HL-60 (cell line): Measurements from ENCODE around the gene GALK2.

Source experiments
- DNase-seq, 2 experiments: peaks; one replicate each; pipeline ENCODE4 v3.0.0-alpha.2; 2010 to 2020; ENCODE audit warnings: low read depth in 1 of 2, low spot score in 1 of 2
- H3K27ac ChIP-seq: fragments of 250-450 bp; sonication (Bioruptor Pico); replicated peaks from 2 replicates; pipeline ENCODE4 v1.5.1; 2020; ENCODE audit warnings: mild to moderate bottlenecking, moderate library complexity
- H3K27me3 ChIP-seq: fragments of 250-450 bp; sonication (Bioruptor Pico); 2 replicates; pipeline ENCODE4 v1.5.1; 2021; ENCODE audit warnings: mild to moderate bottlenecking, moderate library complexity; ENCODE audit not compliant: insufficient read depth, poor library complexity, severe bottlenecking
- H3K4me3 ChIP-seq: replicated peaks from 2 replicates; pipeline ENCODE4 v1.5.1; 2011; ENCODE audit warnings: mild to moderate bottlenecking, control low read depth, low read length; ENCODE audit not compliant: insufficient read depth
- GABPA ChIP-seq: IDR thresholded peaks from 2 replicates; pipeline ENCODE4 v1.6.1; 2012; ENCODE audit warnings: low read depth
- POLR2AphosphoS5 ChIP-seq: IDR thresholded peaks from 2 replicates; pipeline ENCODE4 v1.6.1; 2012; ENCODE audit warnings: low read depth
- SPI1 ChIP-seq: IDR thresholded peaks from 2 replicates; pipeline ENCODE4 v1.6.1; 2012; ENCODE audit warnings: low read depth, mild to moderate bottlenecking, borderline replicate concordance
- TF ChIP-seq, protein P1 (sequence below): IDR thresholded peaks from one replicate; pipeline ENCODE4 v1.5.1; 2011; ENCODE audit warnings: low read length, control low read depth, inconsistent platforms; ENCODE audit not compliant: insufficient read depth
- TF ChIP-seq, protein P2 (sequence below): IDR thresholded peaks from 2 replicates; pipeline ENCODE4 v1.6.1; 2012; ENCODE audit warnings: low read depth; ENCODE audit not compliant: insufficient replicate concordance

GALK2 gene

DNA sequence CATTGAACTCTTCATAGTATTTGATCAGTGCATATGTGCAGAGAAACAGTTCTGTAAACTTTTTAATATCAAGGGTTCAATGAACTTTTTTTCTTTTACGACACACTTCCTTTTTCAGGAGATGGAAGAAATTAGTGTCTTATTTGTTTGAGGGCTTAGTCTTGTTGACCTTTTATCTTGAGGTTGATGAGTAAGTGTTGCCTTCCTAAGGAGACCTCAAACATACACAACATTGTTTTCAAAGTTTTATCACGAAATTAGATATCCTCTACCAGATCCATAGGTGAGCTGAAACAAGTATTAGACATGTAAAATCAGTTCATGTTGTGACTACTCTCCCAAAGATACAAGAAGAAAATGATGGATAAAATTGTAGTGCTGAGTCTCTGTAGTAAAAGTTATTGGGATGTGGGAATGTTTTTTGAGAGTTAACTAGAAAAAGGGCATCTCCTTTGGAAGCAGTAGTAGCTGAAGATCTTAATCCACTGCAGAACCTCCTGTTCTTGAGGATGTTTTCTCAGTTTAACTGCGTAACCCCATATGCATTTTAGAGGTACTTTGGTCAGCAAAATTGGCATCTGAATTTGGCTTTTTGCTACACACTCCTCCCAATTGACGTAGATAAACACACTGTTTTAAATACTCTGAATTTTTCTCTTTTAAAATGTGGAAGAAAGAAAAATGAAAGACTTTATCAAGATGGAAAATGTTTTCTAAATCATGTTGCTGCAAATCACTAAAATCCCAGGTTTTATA lies 116.8 kb downstream of the GALK2 start:
- DNase-seq: no peak
- Histone ChIP-seq H3K27me3 (no peaks in the 10 kb centered on the region), H3K27ac (no peak overlapping the region), H3K4me3 (no peak overlapping the region)
- TF ChIP-seq SPI1: no peak
- TF ChIP-seq, protein P1, sequence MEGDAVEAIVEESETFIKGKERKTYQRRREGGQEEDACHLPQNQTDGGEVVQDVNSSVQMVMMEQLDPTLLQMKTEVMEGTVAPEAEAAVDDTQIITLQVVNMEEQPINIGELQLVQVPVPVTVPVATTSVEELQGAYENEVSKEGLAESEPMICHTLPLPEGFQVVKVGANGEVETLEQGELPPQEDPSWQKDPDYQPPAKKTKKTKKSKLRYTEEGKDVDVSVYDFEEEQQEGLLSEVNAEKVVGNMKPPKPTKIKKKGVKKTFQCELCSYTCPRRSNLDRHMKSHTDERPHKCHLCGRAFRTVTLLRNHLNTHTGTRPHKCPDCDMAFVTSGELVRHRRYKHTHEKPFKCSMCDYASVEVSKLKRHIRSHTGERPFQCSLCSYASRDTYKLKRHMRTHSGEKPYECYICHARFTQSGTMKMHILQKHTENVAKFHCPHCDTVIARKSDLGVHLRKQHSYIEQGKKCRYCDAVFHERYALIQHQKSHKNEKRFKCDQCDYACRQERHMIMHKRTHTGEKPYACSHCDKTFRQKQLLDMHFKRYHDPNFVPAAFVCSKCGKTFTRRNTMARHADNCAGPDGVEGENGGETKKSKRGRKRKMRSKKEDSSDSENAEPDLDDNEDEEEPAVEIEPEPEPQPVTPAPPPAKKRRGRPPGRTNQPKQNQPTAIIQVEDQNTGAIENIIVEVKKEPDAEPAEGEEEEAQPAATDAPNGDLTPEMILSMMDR: no peak
- no peak for TF ChIP-seq POLR2AphosphoS5
- TF ChIP-seq, protein P2, sequence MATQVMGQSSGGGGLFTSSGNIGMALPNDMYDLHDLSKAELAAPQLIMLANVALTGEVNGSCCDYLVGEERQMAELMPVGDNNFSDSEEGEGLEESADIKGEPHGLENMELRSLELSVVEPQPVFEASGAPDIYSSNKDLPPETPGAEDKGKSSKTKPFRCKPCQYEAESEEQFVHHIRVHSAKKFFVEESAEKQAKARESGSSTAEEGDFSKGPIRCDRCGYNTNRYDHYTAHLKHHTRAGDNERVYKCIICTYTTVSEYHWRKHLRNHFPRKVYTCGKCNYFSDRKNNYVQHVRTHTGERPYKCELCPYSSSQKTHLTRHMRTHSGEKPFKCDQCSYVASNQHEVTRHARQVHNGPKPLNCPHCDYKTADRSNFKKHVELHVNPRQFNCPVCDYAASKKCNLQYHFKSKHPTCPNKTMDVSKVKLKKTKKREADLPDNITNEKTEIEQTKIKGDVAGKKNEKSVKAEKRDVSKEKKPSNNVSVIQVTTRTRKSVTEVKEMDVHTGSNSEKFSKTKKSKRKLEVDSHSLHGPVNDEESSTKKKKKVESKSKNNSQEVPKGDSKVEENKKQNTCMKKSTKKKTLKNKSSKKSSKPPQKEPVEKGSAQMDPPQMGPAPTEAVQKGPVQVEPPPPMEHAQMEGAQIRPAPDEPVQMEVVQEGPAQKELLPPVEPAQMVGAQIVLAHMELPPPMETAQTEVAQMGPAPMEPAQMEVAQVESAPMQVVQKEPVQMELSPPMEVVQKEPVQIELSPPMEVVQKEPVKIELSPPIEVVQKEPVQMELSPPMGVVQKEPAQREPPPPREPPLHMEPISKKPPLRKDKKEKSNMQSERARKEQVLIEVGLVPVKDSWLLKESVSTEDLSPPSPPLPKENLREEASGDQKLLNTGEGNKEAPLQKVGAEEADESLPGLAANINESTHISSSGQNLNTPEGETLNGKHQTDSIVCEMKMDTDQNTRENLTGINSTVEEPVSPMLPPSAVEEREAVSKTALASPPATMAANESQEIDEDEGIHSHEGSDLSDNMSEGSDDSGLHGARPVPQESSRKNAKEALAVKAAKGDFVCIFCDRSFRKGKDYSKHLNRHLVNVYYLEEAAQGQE: no peak
- TF ChIP-seq GABPA: no peak

DNA sequence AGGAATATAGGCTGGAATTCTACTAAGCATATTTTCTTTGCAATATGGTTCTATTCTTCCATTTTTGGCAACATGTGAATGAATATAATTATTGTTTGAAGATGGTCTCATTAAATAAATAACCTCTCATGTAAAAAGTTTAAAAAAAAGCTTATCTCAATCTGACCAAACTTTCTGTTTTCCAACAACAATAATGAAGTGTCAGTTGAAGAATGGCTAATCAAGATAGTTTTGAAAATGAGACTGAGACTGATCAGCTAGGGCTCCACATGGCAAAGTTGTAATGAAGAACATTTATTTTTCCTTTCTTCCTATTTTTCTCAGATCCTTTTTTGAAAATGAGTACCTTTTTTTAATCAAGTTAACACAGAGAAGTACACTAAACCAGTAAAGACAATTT lies 117.4 kb downstream of the GALK2 start:
- no peaks in the 10 kb centered on the region for H3K27me3 ChIP-seq
- TF ChIP-seq POLR2AphosphoS5 (no peak), SPI1 (no peak)
- TF ChIP-seq, protein P1: no peak
- H3K4me3 ChIP-seq: no peak overlapping the region
- no peak for DNase-seq
- no peak overlapping the region for H3K27ac ChIP-seq

DNA sequence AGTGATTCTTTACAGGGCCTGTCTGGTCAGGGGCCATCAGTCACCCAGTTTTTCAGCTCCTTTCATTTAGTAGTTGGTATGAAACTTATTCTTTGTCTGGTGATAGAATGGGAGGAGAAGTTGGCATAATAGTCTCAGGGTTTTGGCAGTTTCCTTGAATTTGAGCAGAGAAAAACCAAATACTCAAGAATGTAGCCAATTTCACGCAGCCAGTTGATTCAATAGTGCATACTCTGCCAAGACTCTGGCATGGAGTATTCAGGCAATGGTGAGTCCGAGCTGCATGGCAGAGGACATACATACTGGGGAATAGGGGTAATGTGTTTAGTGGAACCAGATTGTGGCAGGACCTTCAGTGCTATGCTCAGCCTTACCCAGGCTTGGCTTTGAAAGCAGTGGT lies 118.3 kb downstream of the GALK2 start:
- no peaks in the 10 kb centered on the region for H3K27me3 ChIP-seq
- H3K27ac ChIP-seq: no peak overlapping the region
- TF ChIP-seq, protein P2: no peak
- TF ChIP-seq, protein P1: no peak
- no peak for TF ChIP-seq SPI1
- TF ChIP-seq POLR2AphosphoS5: no peak
- TF ChIP-seq GABPA: no peak
- no peak overlapping the region for H3K4me3 ChIP-seq
- DNase-seq: no peak

DNA sequence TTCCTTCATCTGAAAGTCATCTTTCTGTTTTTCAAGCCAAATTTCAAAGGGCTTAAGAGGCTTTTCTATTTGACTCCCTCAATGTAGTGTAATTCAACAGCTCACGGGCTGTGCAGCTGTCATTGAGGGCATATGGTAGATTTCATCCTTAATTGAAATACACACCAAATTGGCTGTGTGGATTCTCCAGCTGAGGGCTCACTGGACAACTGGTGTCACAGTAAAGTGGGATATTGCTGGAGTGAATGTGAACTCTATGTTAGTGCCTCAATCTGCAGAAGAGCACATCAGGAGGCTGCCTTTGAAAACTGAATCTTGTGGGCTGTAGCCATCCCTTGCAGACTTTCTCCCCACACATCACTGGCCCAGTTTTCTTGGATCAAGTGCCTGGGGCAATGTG lies 120.1 kb downstream of the GALK2 start:
- H3K27ac ChIP-seq: no peak overlapping the region
- H3K4me3 ChIP-seq: no peak overlapping the region
- DNase-seq: no peak
- TF ChIP-seq, protein P2: no peak
- TF ChIP-seq, protein P1: no peak
- no peak for TF ChIP-seq SPI1
- no peak for TF ChIP-seq POLR2AphosphoS5
- no peak for TF ChIP-seq GABPA
- no peaks in the 10 kb centered on the region for H3K27me3 ChIP-seq
